Measurements from ENCODE around the gene SLC17A9.

SLC17A9 gene

DNA sequence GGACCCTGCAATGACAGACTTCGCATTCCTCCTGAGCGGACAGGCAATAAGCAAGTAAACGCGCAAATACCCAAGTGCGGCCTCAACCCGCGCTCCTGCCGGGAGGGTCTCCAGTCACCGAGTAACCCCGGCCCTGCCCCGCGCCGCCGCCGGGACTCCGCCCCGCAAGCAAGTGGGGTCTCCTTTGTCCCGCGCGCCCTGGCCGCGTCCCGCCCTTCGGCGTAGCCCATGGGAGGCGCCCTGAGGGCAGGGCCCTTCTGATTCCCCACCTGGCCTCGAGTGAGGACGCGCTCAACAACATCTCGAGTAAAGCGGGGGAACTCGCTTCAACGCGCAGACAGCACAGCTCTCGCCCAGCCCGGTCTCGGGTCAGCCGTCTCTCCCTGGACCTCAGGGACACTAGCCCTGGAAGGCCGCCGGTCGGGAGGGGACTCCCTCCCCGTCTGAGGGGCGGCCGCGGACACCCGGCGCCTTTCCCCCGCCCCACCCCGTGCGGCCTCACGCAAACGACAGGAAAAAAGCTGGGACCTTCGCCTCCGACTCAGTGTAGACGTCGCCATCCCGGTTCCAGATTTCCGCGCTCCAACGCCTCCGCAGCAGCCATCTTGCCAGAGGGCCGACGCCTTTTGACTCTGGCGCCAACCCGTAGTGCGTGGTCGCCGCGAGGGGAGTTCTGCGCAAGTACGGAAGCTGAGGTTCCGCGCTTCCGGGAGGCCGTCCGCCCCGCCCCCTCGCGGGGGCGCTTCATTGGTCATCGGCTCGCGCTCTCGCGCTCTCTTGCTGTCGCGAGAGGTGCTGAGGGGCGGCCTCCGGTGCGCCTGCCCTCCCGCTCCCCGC lies 15.0 kb upstream of the SLC17A9 start:
- in situ Hi-C loops (cut with MboI; ENCODE audit: low sequenced_read_pairs) = no loop called here

DNA sequence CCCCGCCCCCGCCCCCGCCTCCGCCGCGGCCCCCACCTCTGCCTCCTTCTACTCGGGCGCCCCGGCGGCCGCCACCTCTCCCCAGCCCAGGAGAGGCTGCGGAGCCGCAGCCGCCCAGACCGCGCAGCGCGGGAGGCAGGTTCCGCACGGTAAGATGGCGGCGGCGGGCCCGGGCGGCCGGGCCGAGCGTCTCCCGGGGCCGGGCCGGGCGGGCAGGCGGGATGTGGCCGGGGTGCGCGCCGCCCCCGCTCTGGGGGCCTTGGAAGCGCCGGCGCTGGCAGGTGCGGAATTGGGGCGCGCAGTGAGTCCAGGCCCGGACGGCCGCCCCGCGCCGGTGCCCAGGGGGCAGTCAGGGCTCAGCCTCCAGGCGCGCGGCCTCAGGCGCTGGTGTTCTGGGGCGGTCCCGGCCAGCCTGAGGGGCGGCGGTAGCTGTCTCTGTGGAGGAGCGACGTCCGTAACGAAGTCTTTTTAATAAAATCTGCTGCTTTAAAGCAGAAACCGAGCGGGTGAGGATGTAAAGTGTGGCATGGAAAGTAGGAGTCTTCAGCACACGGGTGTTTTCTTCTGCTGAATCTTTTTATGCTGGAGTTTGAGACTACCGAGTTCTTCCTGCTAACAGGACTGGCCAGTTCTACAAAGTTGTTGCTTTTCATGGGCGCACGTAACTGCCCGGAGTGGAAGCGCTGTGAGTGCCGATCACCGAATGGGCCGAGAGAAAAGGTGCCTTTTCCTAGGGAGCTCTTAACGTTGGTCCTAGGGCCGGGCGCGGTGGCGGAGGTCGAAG lies 14.2 kb upstream of the SLC17A9 start, which contains the start of gene GID8:
GID8 (plus strand) TSS at position 43 of the 784 bp plus-strand sequence. CDS start 3,356 bp downstream, outside the sequence.
- in situ Hi-C loops (cut with MboI; ENCODE audit: low sequenced_read_pairs) = no loop called here

DNA sequence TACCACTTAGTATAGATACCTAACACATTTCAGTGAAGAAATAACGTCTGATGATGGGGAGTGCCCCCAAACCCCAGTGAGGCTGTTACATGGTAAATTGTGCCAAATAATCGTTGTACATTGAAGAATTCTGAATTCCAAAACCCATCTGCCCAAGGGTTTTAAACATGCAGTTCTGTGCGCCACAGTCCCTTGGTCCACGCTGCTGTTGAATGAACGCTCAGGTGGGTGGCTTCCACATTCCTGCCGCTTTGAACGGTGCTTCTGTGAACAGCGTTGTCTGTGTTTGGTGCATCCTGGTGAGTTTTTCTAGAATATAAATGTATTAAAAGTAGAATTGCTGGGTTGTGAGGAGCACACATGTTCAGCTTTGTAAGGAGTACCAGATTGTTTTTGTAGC lies 11.6 kb upstream of the SLC17A9 start:
- in situ Hi-C loops (cut with MboI; ENCODE audit: low sequenced_read_pairs) = no loop called here

DNA sequence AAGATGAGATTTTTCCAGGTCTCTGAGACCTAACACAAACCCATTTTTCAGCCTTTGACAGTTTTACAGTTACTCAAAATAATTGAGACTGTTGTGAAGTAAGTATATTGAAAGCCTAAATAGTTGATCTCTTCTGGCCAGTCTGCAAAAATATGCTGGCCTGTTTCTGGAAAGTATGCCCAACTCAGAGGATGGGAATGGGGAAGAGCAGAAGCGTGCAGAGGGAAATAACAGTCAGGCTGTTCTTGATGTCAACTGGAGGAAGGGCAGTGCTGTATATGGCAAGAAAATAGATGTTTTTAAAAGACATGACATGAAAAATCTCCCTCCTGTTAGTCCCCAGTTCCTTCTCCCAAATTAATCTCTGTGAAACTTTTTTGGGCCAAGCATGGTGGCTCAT lies 10.7 kb upstream of the SLC17A9 start:
- in situ Hi-C loops (cut with MboI; ENCODE audit: low sequenced_read_pairs) = no loop called here

GRCh38 chr20:62942456-62942855 lies 10.1 kb upstream of the SLC17A9 start:
- in situ Hi-C loops (cut with MboI; ENCODE audit: low sequenced_read_pairs) = no loop called here

DNA sequence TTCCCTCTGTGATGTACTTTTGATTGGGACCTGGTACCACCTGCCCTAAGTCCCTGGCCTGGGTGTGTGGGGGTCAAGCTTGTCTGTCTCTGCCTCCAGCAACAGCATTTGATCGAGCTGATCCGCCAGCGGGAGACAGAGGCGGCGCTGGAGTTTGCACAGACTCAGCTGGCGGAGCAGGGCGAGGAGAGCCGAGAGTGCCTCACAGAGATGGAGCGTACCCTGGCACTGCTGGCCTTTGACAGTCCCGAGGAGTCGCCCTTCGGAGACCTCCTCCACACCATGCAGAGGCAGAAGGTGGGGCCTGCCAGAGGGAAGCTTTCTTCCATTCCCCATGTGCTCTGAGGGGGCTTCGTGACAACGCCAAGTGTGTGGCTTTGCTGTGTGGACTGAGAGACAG lies 9.1 kb upstream of the SLC17A9 start:
- in situ Hi-C loops (cut with MboI; ENCODE audit: low sequenced_read_pairs) = no loop called here

DNA sequence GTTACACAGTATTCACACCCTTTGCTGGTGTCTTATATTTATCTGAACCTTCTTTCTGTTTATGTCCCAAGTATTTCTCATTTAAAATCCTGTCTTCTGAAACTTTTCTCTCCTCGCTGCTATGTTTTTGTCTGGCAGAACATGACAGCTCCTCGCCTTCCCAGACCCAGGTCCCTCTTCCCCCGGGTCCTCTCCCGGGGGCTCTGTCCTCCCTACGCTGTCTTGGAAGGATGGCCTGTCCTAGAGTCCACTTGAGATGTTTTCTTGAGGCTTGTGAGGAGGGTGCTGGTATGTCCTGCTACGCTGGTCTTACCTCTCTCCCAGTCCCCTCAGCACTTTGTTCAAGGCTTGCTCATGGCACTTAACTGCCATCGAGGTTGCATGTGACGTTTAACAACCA lies 8.3 kb upstream of the SLC17A9 start:
- in situ Hi-C loops (cut with MboI; ENCODE audit: low sequenced_read_pairs) = no loop called here

GRCh38 chr20:62944746-62945145 lies 7.8 kb upstream of the SLC17A9 start:
- in situ Hi-C loops (cut with MboI; ENCODE audit: low sequenced_read_pairs) = no loop called here

GRCh38 chr20:62945771-62946339 lies 6.7 kb upstream of the SLC17A9 start:
- in situ Hi-C loops (cut with MboI; ENCODE audit: low sequenced_read_pairs) = no loop called here

DNA sequence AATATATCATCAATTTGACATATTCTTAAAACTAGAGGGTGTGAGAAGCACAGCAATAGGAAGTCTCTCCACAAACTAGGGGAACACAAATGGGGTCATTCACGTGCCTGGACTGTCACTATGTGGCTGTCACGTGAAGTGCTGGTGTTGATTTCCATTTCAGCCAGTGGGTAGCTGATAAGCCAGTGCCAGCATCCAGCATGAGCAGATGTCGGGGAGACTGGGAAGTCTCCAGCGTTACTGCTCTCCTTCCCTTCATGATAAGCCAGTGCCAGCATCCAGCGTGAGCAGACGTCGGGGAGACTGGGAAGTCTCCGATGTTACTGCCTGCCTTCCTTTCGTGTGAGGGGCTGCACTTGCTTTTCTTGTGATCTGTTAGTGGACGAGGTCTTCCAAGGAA lies 5.6 kb upstream of the SLC17A9 start:
- in situ Hi-C loops (cut with MboI; ENCODE audit: low sequenced_read_pairs) = no loop called here

DNA sequence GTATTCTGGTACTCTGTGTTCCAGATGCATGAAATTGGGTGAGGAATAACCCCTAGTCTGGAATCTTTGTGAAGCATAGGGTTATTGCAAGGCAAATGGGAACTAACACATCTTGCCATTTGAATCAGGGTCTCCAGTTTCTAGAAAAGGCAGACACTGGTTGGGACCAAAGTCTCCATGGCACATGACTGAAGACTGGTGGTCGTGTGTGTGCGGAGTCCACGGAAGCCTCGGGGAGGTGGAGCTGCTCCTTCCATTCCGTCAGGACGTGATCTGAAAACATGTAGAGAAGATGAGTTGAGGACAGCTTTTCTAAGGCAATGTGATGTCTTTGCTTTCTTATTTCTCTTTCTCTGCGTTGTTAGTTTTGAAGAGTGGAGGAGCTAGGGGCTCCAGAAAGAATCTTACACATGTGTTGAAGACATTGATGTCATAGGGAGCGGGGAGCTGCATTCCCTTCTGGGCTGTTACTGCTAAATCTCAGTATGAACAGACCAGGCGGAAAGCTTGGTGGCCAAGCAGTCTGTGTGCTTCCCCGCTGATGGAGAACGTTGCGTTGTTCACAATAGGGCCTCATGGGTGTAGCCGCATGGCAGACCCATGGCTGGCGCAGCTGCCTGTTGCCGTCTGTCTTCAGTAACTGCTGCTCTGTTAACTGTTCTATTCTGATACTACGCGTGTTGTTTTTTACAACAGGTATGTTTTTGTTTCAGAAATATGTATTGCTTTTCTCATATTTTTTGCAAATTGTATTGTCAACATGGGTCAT lies 4.8 kb upstream of the SLC17A9 start:
- in situ Hi-C loops (cut with MboI; ENCODE audit: low sequenced_read_pairs) = no loop called here

- in situ Hi-C loops (cut with MboI; ENCODE audit: low sequenced_read_pairs) = no loop called here
Observed at GRCh38 chr20:62949153-62949821, 3.2 kb upstream of the SLC17A9 start.

DNA sequence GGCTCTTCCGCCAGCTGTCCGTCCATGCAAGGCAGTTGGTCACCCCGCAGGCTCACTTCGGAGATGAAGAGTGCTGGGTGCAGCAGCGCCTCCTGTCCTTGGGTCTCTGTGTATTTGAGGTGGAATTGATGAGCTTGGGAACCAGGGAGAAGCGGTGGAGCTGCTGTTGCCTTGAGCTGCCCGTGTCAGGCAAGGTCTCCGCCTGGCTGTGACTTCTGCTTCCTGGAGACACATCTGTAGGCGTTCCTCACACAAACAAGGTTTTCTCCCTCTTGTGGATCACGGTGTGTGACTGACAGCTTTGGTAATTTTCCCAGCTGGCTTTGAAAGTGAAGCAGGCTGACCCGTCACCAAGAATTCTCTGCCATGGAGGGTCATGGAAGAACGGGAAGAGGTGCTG lies 2.5 kb upstream of the SLC17A9 start:
- in situ Hi-C loops (cut with MboI; ENCODE audit: low sequenced_read_pairs) = no loop called here

- in situ Hi-C loops (cut with MboI; ENCODE audit: low sequenced_read_pairs) = no loop called here
Observed at GRCh38 chr20:62950741-62951140, 1.8 kb upstream of the SLC17A9 start.

- in situ Hi-C loops (cut with MboI; ENCODE audit: low sequenced_read_pairs) = no loop called here
Observed at GRCh38 chr20:62951143-62951895, 1.2 kb upstream of the SLC17A9 start.

GRCh38 chr20:62951896-62952372 lies 575 bp upstream of the SLC17A9 start:
- in situ Hi-C loops (cut with MboI; ENCODE audit: low sequenced_read_pairs) = no loop called here

GRCh38 chr20:62952968-62953838 lies 694 bp downstream of the SLC17A9 start:
- in situ Hi-C loops (cut with MboI; ENCODE audit: low sequenced_read_pairs) = no loop called here

GRCh38 chr20:62953839-62954703 lies 1.6 kb downstream of the SLC17A9 start:
- in situ Hi-C loops (cut with MboI; ENCODE audit: low sequenced_read_pairs) = no loop called here

Measured in hTERT RPE-1 (cell line).